Panc1 (cell line): Measurements from ENCODE around the gene LRRC45. TPM values are rescaled to one million over a fixed set of nuclear protein-coding genes. Genes with fewer than 3 reads are reported as not detected.

Source experiments
- ATAC-seq: fragments of 200-7000 bp; cut with Tn5 transposase; 2 replicates; pipeline ENCODE4 v1.9.1; 2020; ENCODE audit warnings: mild to moderate bottlenecking, moderate library complexity
- BruUV-seq: library from RNA; stranded (reverse); fragments of 400-500 nt; replicated peaks from 2 replicates; lab custom pipeline; 2021; lab: Mats Ljungman, UMichigan
- CTCF ChIA-PET: fragments of 300-600 bp; sonication (Branson Sonifier 250); formaldehyde crosslinking; loops from one replicate; lab custom pipeline; 2022; ENCODE audit warnings: antibody characterized with exemption; lab: Charles Lee
- POLR2A ChIA-PET: fragments of 300-600 bp; sonication (Branson Sonifier 250); formaldehyde crosslinking; loops from one replicate; lab custom pipeline; 2022; ENCODE audit warnings: antibody characterized with exemption; lab: Charles Lee
- DNase-seq: peaks from one replicate; pipeline ENCODE4 v3.0.0-alpha.2; 2010; ENCODE audit warnings: low read depth, low spot score
- H3K27ac ChIP-seq: 2 replicates; pipeline ENCODE4 v1.5.1; 2011; ENCODE audit warnings: mild to moderate bottlenecking, low read length, inconsistent platforms
- H3K27me3 ChIP-seq: fragments of 200-500 bp; sonication (Bioruptor generic); 2 replicates; pipeline ENCODE4 v1.6.0; 2014; ENCODE audit warnings: low read length, inconsistent platforms; ENCODE audit not compliant: control insufficient read depth, insufficient read depth
- H3K36me3 ChIP-seq: fragments of 200-500 bp; sonication (Bioruptor generic); 2 replicates; pipeline ENCODE4 v1.5.1; 2014; ENCODE audit warnings: inconsistent platforms, mild to moderate bottlenecking, low read length, moderate library complexity; ENCODE audit not compliant: control insufficient read depth, insufficient read depth
- H3K4me1 ChIP-seq: 2 replicates; pipeline ENCODE4 v1.5.1; 2011; ENCODE audit warnings: inconsistent platforms, mild to moderate bottlenecking, low read length, moderate library complexity; ENCODE audit not compliant: control insufficient read depth, insufficient read depth
- H3K4me3 ChIP-seq, 2 experiments: 2 replicates each; pipeline ENCODE4 v1.5.1; 2011 to 2012; ENCODE audit warnings: low read depth in 2 of 2, low read length in 2 of 2, mild to moderate bottlenecking in 2 of 2, inconsistent platforms in 1 of 2, moderate library complexity in 1 of 2
- H3K9me3 ChIP-seq: fragments of 200-500 bp; sonication (Bioruptor generic); 2 replicates; pipeline ENCODE4 v1.5.1; 2014; ENCODE audit warnings: low read depth, mild to moderate bottlenecking, inconsistent platforms, low read length, moderate library complexity; ENCODE audit not compliant: control insufficient read depth, insufficient read depth
- POLR2AphosphoS5 ChIP-seq: IDR thresholded peaks from 2 replicates; pipeline ENCODE4 v1.6.1; 2012; ENCODE audit warnings: mild to moderate bottlenecking, low read depth, low read length, moderate library complexity
- SIN3A ChIP-seq: IDR thresholded peaks from 2 replicates; pipeline ENCODE4 v1.6.1; 2012; ENCODE audit warnings: low read depth, mild to moderate bottlenecking, low read length, moderate library complexity, borderline replicate concordance; ENCODE audit not compliant: insufficient read depth
- TCF7L2 ChIP-seq: IDR thresholded peaks from 2 replicates; pipeline ENCODE4 v1.6.1; 2011; ENCODE audit warnings: mild to moderate bottlenecking, low read depth, low read length, inconsistent platforms
- in situ Hi-C: cut with HindIII; loops from 2 replicates; pipeline ENCODE4 v1.10.0; 2016; ENCODE audit warnings: low sequenced_read_pairs, low pct_unique_long_range_greater_than_20kb
- intact Hi-C: fragments of 100-400 bp; cut with micrococcal nuclease; formaldehyde crosslinking; loops from one replicate; pipeline ENCODE4 v1.10.0; 2022; ENCODE audit not compliant: unreplicated experiment
- total RNA-seq: library from RNA; stranded (reverse); gene quantifications from one replicate; pipeline ENCODE4 v1.2.1, GENCODE V29; 2021; ENCODE audit not compliant: unreplicated experiment
- TF ChIP-seq, protein P1 (sequence below), 2 experiments: IDR thresholded peaks; 2 replicates each; pipeline ENCODE4 v1.6.1; 2011 to 2012; ENCODE audit warnings: low read depth in 2 of 2, control low read depth in 1 of 2, low read length in 1 of 2, mild to moderate bottlenecking in 1 of 2, moderate library complexity in 1 of 2; ENCODE audit not compliant: insufficient read depth in 1 of 2
- TF ChIP-seq, protein P2 (sequence below): fragments of 450-650 bp; IDR thresholded peaks from 2 replicates; pipeline ENCODE4 v1.5.1; 2017; ENCODE audit warnings: mild to moderate bottlenecking

Gene LRRC45
- total RNA-seq, 1 experiment from 2014 or later, result 29.9 TPM

DNA sequence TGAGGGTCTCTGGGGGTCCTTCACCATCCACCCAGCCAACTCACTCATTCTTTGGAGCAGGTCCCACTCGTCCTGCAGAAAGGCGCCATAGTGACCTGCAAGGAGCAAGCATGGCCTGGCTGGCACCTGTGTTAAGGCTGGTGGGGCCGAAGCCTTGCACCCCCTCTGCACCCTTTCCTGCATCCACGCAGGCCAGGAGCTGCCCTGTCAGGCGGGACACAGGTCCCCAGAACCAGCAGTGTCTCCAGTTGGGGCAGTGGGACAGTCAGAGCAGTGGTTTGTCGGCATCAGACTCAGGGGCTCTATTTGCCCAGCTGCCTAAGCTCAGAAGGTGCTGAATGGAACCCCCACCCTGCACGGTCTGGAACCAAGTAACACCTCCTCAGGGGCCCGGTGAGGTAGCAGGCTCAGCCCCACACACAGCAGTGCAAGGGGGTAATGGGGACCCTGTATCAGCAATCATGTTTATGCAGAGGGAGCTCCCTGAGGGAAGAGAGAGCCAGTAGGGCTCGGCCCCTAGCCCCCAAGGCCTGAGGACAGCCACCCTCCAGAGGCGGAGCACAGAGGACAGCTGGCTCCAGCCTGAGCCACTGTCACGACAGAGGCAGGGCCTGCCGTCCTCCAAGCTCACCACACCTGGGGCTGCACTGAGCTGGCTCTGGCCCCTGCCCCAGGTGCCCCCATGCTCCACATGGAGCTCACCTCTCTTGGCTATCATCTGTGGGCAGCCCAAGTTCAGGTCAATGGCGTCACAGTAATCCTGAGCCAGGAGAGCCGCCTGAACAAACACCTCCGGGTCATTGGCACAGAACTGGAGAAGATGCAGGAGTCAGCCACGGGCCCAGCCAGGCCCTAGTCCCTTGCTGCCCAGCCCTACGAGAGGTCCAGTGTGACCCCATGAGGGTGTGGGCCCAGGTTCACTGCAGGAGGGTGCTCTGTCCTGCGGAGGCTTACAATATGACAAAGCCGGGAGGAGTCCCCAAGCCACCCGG lies 40.6 kb downstream of the LRRC45 start:
- Histone ChIP-seq H3K27ac (peak overlapping the region; percentile 90), H3K9me3 (no peaks in the 10 kb centered on the region), H3K4me3 (peak overlapping the region in 1 of 2 experiments; percentile 77; a peak in 2 of 4 replicates), H3K4me1 (peaks cover 17% of the 10 kb centered on the region), H3K27me3 (no peaks in the 10 kb centered on the region), H3K36me3 (peaks cover 3% of the 10 kb centered on the region; the same call in 1 of the 2 replicates)
- in situ Hi-C loops, result no loop called here
- CTCF ChIA-PET, result no interaction called here
- no peak for ATAC-seq
- no peak for DNase-seq
- TF ChIP-seq, protein P1, sequence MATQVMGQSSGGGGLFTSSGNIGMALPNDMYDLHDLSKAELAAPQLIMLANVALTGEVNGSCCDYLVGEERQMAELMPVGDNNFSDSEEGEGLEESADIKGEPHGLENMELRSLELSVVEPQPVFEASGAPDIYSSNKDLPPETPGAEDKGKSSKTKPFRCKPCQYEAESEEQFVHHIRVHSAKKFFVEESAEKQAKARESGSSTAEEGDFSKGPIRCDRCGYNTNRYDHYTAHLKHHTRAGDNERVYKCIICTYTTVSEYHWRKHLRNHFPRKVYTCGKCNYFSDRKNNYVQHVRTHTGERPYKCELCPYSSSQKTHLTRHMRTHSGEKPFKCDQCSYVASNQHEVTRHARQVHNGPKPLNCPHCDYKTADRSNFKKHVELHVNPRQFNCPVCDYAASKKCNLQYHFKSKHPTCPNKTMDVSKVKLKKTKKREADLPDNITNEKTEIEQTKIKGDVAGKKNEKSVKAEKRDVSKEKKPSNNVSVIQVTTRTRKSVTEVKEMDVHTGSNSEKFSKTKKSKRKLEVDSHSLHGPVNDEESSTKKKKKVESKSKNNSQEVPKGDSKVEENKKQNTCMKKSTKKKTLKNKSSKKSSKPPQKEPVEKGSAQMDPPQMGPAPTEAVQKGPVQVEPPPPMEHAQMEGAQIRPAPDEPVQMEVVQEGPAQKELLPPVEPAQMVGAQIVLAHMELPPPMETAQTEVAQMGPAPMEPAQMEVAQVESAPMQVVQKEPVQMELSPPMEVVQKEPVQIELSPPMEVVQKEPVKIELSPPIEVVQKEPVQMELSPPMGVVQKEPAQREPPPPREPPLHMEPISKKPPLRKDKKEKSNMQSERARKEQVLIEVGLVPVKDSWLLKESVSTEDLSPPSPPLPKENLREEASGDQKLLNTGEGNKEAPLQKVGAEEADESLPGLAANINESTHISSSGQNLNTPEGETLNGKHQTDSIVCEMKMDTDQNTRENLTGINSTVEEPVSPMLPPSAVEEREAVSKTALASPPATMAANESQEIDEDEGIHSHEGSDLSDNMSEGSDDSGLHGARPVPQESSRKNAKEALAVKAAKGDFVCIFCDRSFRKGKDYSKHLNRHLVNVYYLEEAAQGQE (IDR thresholded peaks at IDR 0.05; ENCODE audit: insufficient read depth in 1 of 2, low read depth in 2 of 2, low read length in 1 of 2), result no peak
- TF ChIP-seq TCF7L2, result no peak
- TF ChIP-seq POLR2AphosphoS5, result no peak
- TF ChIP-seq, protein P2, sequence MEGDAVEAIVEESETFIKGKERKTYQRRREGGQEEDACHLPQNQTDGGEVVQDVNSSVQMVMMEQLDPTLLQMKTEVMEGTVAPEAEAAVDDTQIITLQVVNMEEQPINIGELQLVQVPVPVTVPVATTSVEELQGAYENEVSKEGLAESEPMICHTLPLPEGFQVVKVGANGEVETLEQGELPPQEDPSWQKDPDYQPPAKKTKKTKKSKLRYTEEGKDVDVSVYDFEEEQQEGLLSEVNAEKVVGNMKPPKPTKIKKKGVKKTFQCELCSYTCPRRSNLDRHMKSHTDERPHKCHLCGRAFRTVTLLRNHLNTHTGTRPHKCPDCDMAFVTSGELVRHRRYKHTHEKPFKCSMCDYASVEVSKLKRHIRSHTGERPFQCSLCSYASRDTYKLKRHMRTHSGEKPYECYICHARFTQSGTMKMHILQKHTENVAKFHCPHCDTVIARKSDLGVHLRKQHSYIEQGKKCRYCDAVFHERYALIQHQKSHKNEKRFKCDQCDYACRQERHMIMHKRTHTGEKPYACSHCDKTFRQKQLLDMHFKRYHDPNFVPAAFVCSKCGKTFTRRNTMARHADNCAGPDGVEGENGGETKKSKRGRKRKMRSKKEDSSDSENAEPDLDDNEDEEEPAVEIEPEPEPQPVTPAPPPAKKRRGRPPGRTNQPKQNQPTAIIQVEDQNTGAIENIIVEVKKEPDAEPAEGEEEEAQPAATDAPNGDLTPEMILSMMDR, result no peak
- no peak for TF ChIP-seq SIN3A
- POLR2A ChIA-PET, result interaction anchor here (0.5 kb wide), 1 partner anchor 63 kb away, joined by 3 read pairs; no protein-coding TSS in a partner anchor
- BruUV-seq, result no TSS peak
- intact Hi-C loops, result no loop called here

DNA sequence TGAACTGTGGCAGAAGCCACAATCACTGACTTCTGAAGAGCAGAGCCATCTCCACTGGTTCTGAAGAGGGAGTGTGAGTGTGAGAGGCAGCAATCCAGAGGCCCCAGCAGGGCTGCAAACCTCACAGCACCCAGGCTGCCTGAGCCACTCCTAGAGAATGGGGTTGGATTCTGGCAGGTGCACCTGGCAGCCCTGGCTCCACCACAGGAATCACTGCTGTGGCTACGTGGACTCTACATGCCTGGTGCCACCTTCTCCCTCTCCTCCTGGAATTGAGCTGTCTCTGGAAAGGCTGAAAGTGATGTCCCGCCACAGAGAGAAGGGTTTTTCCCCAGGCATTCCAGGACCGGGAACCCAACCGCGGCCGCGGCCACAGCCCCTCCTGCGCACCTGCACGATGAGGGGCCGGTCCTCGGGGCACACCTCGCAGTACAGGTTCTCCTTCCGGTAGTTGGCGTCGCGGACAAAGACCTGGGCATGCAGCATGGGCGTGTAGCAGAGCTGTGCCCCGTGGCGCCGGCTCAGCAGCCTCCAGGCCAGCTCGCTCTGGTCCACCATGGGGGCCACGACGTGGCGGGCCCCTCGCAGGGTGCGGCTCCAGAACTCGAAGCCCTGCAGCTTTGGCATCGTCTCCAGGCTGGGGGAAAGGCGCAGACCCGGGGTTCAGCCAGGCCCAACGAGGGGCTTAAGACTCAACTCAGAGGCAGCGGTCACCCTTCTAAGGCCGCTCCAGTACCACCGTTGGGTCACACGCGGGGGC lies 41.5 kb downstream of the LRRC45 start:
- TSS peak; percentile 72 for BruUV-seq
- no peak for DNase-seq
- Histone ChIP-seq H3K27me3 (no peaks in the 10 kb centered on the region), H3K36me3 (peaks cover 3% of the 10 kb centered on the region; the same call in 1 of the 2 replicates), H3K4me1 (peaks cover 17% of the 10 kb centered on the region), H3K27ac (peak overlapping the region; percentile 90), H3K9me3 (no peaks in the 10 kb centered on the region), H3K4me3 (peak overlapping the region; percentile 77 to 88)
- CTCF ChIA-PET, result no interaction called here
- intact Hi-C loops (no loop called here), in situ Hi-C loops (no loop called here)
- POLR2A ChIA-PET, result interaction anchor here (0.5 kb wide), 1 partner anchor 62 kb away, joined by 3 read pairs; no protein-coding TSS in a partner anchor
- TF ChIP-seq, protein P1 (IDR thresholded peaks at IDR 0.05; ENCODE audit: insufficient read depth in 1 of 2, low read depth in 2 of 2, low read length in 1 of 2), result no peak
- TF ChIP-seq POLR2AphosphoS5 (no peak), SIN3A (no peak), TCF7L2 (no peak)
- TF ChIP-seq, protein P2, result no peak
- ATAC-seq, result no peak; the same call in 1 of the 2 replicates
